Neuronal stem cell (in vitro differentiated cells): Measurements from ENCODE around the gene KCNK4.

Experiments used
- DNase-seq: peaks from one replicate; pipeline ENCODE4 v3.0.0-alpha.2; 2013; ENCODE audit warnings: low spot score
- H2AFZ ChIP-seq: one replicate; pipeline ENCODE4 v1.6.1; 2013; ENCODE audit warnings: mild to moderate bottlenecking, low read length, inconsistent platforms
- H2AK5ac ChIP-seq: 2 replicates; pipeline ENCODE4 v1.6.1; 2013; ENCODE audit warnings: low read depth, mild to moderate bottlenecking, inconsistent platforms, low read length, moderate library complexity, mixed read lengths
- H2BK120ac ChIP-seq: 2 replicates; pipeline ENCODE4 v1.6.1; 2013; ENCODE audit warnings: low read depth, mild to moderate bottlenecking, inconsistent platforms, low read length, moderate library complexity, mixed read lengths
- H2BK12ac ChIP-seq: one replicate; pipeline ENCODE4 v1.6.1; 2013; ENCODE audit warnings: low read length, inconsistent platforms
- H2BK15ac ChIP-seq: 2 replicates; pipeline ENCODE4 v1.6.1; 2013; ENCODE audit warnings: mild to moderate bottlenecking, low read length, inconsistent platforms, mixed read lengths
- H2BK5ac ChIP-seq: one replicate; pipeline ENCODE4 v1.6.1; 2013; ENCODE audit warnings: inconsistent platforms, mild to moderate bottlenecking, low read length, moderate library complexity
- H3K14ac ChIP-seq: one replicate; pipeline ENCODE4 v1.6.1; 2013; ENCODE audit warnings: low read length, inconsistent platforms
- H3K18ac ChIP-seq: 2 replicates; pipeline ENCODE4 v1.6.1; 2013; ENCODE audit warnings: low read length, inconsistent platforms
- H3K23ac ChIP-seq: 2 replicates; pipeline ENCODE4 v1.6.1; 2013; ENCODE audit warnings: low read depth, mild to moderate bottlenecking, mixed read lengths, low read length, inconsistent platforms; ENCODE audit not compliant: poor library complexity
- H3K27ac ChIP-seq: replicated peaks from 3 replicates; pipeline ENCODE4 v1.5.1; 2013; ENCODE audit warnings: low read length, inconsistent platforms
- H3K27me3 ChIP-seq, 3 experiments: 2 replicates each; pipeline ENCODE4 v1.6.1; 2013; ENCODE audit warnings: low read length in 3 of 3, mild to moderate bottlenecking in 2 of 3, inconsistent platforms in 1 of 3, low read depth in 1 of 3, mixed read lengths in 1 of 3, moderate library complexity in 1 of 3; ENCODE audit not compliant: control insufficient read depth in 3 of 3, insufficient read depth in 3 of 3
- H3K36me3 ChIP-seq, 2 donors: replicated peaks in 1 of 2; 2 replicates each; pipeline ENCODE4 v1.6.1; 2013; ENCODE audit warnings: low read length in 2 of 2; ENCODE audit not compliant: control insufficient read depth in 2 of 2, insufficient read depth in 2 of 2
- H3K4ac ChIP-seq: 2 replicates; pipeline ENCODE4 v1.6.1; 2013; ENCODE audit warnings: inconsistent platforms, mild to moderate bottlenecking, low read length, moderate library complexity
- H3K4me1 ChIP-seq, 2 donors: 1 replicate in 1 of 2; 2 replicates in 1 of 2; pipeline ENCODE4 v1.6.1; 2013; ENCODE audit warnings: low read length in 2 of 2, low read depth in 1 of 2; ENCODE audit not compliant: control insufficient read depth in 2 of 2, insufficient read depth in 1 of 2
- H3K4me2 ChIP-seq: one replicate; pipeline ENCODE4 v1.6.1; 2013; ENCODE audit warnings: mild to moderate bottlenecking, low read length, inconsistent platforms; ENCODE audit not compliant: insufficient read depth, poor library complexity, severe bottlenecking
- H3K4me3 ChIP-seq, 2 donors: 2 replicates each; pipeline ENCODE4 v1.5.1; 2013; ENCODE audit warnings: low read length in 2 of 2, mild to moderate bottlenecking in 2 of 2, inconsistent platforms in 1 of 2, moderate library complexity in 1 of 2
- H3K79me1 ChIP-seq: one replicate; pipeline ENCODE4 v1.6.1; 2013; ENCODE audit warnings: low read depth, mild to moderate bottlenecking, inconsistent platforms, low read length, moderate library complexity
- H3K9ac ChIP-seq: one replicate; pipeline ENCODE4 v1.6.1; 2013; ENCODE audit warnings: mild to moderate bottlenecking, low read depth, low read length, inconsistent platforms; ENCODE audit not compliant: poor library complexity
- H3K9me3 ChIP-seq, 2 donors: replicated peaks in 1 of 2; 2 replicates each; pipeline versions ENCODE3 to v1.6.1; 2013; ENCODE audit warnings: low read length in 2 of 2, mild to moderate bottlenecking in 2 of 2, inconsistent platforms in 1 of 2, low read depth in 1 of 2, mixed read lengths in 1 of 2, moderate library complexity in 1 of 2; ENCODE audit not compliant: control insufficient read depth in 2 of 2, insufficient read depth in 1 of 2
- H4K8ac ChIP-seq: one replicate; pipeline ENCODE4 v1.6.1; 2013; ENCODE audit warnings: low read depth, mild to moderate bottlenecking, inconsistent platforms, low read length, moderate library complexity
- H4K91ac ChIP-seq: one replicate; pipeline ENCODE4 v1.6.1; 2013; ENCODE audit warnings: low read length, low read depth, mild to moderate bottlenecking, inconsistent platforms; ENCODE audit not compliant: poor library complexity
- WGBS, 2 donors: extraction: QIAGEN DNeasy Blood & Tissue Kit; methylation state at CpG; one replicate each; pipeline ENCODE4 v1.1.7; 2013; ENCODE audit warnings: missing lambda C conversion rate in 2 of 2, mixed read lengths in 1 of 2; ENCODE audit not compliant: insufficient read length in 2 of 2, insufficient replicate concordance in 1 of 2; ENCODE audit errors: extremely low coverage in 2 of 2; 5-methylcytosine and 5-hydroxymethylcytosine counted together

Gene KCNK4

DNA sequence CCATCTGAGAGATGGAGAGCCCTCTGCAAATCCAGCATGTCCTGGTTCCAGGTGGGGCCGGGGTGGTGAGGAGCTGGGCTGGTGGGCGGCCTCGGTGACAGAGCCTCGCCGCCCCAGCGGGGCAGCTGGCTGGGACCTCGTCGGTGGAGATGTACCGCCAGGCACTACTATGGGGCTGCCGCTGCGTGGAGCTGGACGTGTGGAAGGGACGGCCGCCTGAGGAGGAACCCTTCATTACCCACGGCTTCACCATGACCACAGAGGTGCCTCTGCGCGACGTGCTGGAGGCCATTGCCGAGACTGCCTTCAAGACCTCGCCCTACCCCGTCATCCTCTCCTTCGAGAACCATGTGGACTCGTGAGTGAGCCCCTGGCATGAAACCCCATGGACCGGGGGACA is 32.7 kb upstream of the KCNK4 start:
- Histone ChIP-seq H2AK5ac (no peak overlapping the region), H3K4ac (no peak overlapping the region), H3K4me3 (peak overlapping the region in 1 of 2 donors; percentile 9), H3K4me1 (peaks cover 0 to 1% of the 10 kb centered on the region in 2 donors), H3K9me3 (no peaks in the 10 kb centered on the region), H3K14ac (no peak overlapping the region), H3K23ac (no peak overlapping the region), H2BK15ac (no peak overlapping the region), H3K27ac (no peak overlapping the region), H2BK5ac (no peak overlapping the region), H2BK12ac (no peak overlapping the region), H2AFZ (no peak overlapping the region), H2BK120ac (no peak overlapping the region), H3K79me1 (peaks cover 3% of the 10 kb centered on the region), H3K9ac (no peak overlapping the region), H3K27me3 (no peaks in the 10 kb centered on the region), H3K18ac (no peak overlapping the region), H3K4me2 (no peak overlapping the region), H4K91ac (no peak overlapping the region), H3K36me3 (peaks cover 42 to 83% of the 10 kb centered on the region in 2 donors), H4K8ac (no peak overlapping the region)
- WGBS, 2 donors, result no CpG with 5 or more reads among the region's 24 CpGs
- DNase-seq, result no peak

DNA sequence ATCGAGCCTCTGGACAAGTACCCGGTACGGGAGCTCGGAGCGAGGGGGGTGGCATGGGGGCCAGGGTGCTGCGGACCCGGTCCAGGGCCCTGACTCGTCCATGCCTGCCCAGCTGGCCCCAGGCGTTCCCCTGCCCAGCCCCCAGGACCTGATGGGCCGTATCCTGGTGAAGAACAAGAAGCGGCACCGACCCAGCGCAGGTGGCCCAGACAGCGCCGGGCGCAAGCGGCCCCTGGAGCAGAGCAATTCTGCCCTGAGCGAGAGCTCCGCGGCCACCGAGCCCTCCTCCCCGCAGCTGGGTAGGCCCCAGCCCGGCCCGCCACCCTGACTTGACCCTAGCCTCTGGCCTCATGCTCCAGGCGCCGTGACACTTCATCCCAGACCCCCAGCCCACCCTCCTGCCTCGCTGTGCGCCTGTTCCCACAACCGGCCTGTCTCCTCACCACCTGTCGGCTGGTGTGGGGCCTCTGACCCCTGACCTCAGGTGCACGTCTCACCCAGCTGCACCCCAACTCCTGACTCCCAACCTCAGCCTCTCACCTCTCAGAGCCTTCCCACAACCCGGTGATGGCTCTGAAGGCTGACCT is 32.1 kb upstream of the KCNK4 start:
- Histone ChIP-seq H3K4me1 (peaks cover 0 to 4% of the 10 kb centered on the region in 2 donors), H2BK12ac (no peak overlapping the region), H3K4me3 (peak overlapping the region in 1 of 2 donors; percentile 43), H2BK5ac (no peak overlapping the region), H2AFZ (no peak overlapping the region), H2AK5ac (no peak overlapping the region), H3K9me3 (no peaks in the 10 kb centered on the region), H4K8ac (no peak overlapping the region), H3K14ac (no peak overlapping the region), H3K18ac (no peak overlapping the region), H4K91ac (no peak overlapping the region), H3K27ac (no peak overlapping the region), H3K4me2 (no peak overlapping the region), H3K79me1 (peaks cover 3% of the 10 kb centered on the region), H3K36me3 (peaks cover 43 to 87% of the 10 kb centered on the region in 2 donors), H3K9ac (peak overlapping the region; percentile 70), H3K23ac (no peak overlapping the region), H2BK15ac (no peak overlapping the region), H3K4ac (no peak overlapping the region), H3K27me3 (no peaks in the 10 kb centered on the region), H2BK120ac (peak overlapping the region; percentile 31)
- DNase-seq, result no peak
- WGBS, 2 donors, result no CpG with 5 or more reads among the region's 32 CpGs

DNA sequence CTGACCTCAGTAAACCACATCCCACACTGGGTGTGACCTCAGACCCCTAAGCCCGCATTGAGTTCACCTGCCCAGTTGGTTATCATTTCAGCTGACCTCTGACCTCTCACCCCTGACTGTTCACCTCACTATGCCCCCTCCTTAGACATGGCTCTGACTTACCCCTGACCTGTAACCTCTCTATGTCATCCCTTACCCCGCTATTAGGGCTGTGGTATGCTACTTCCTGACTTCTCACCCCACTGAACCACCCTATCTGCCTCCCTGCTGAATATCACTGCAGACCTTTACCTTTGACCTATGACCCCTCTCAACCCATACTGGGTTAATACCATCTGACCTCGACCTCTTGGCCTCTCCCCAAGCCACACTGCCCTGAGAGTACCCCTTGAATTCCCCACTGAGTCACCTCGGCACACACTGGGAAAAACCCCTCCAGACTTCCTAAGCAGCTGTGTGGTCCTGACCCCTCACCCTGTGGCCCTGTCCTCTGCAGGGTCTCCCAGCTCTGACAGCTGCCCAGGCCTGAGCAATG is 31.5 kb upstream of the KCNK4 start:
- no peak overlapping the region for H2AK5ac ChIP-seq
- peaks cover 3% of the 10 kb centered on the region for H3K79me1 ChIP-seq
- no CpG with 5 or more reads among the region's 4 CpGs for WGBS, 2 donors
- H3K14ac ChIP-seq, result no peak overlapping the region
- H3K9me3 ChIP-seq, result no peaks in the 10 kb centered on the region
- H3K9ac ChIP-seq, result no peak overlapping the region
- H2BK5ac ChIP-seq, result no peak overlapping the region
- DNase-seq, result no peak
- H4K91ac ChIP-seq, result no peak overlapping the region
- peaks cover 0 to 4% of the 10 kb centered on the region in 2 donors for H3K4me1 ChIP-seq
- no peak overlapping the region for H3K4ac ChIP-seq
- no peak overlapping the region for H2AFZ ChIP-seq
- no peak overlapping the region for H2BK15ac ChIP-seq
- H3K36me3 ChIP-seq, result peaks cover 42 to 87% of the 10 kb centered on the region in 2 donors
- no peak overlapping the region for H3K18ac ChIP-seq
- H3K27ac ChIP-seq, result no peak overlapping the region
- no peak overlapping the region for H3K4me2 ChIP-seq
- peak overlapping the region in 1 of 2 donors; percentile 43 for H3K4me3 ChIP-seq
- no peaks in the 10 kb centered on the region for H3K27me3 ChIP-seq
- peak overlapping the region; percentile 31 for H2BK120ac ChIP-seq
- H4K8ac ChIP-seq, result no peak overlapping the region
- H2BK12ac ChIP-seq, result no peak overlapping the region
- no peak overlapping the region for H3K23ac ChIP-seq

DNA sequence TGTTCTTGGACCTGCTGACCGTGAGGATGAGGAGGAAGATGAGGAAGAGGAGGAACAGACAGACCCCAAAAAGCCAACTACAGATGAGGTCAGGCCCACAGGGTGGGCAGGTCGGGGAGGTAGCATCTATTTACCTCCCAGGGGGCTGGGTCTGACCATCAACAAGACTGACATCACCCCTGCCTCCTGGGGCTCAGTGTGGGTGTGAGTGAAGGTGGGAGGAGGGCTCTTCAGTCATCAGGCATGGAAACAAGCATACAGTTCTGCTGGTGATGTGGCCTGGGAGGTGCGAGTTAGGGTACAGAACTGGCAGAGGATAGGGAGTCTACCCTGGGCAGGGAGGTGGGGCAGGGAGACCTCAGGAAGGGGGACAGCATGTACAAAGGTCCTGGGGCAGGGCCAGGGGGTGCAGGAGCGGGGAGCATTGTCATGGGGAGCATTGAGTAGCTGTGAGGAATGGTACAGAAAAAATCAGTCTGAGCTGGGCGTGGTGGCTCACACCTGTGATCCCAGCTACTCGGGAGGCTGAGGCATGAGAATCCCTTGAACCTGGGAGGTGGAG is 30.9 kb upstream of the KCNK4 start:
- Histone ChIP-seq H3K9ac (no peak overlapping the region), H2BK120ac (no peak overlapping the region), H3K27ac (no peak overlapping the region), H3K23ac (no peak overlapping the region), H3K4me2 (no peak overlapping the region), H3K18ac (no peak overlapping the region), H3K4me3 (no peak overlapping the region), H3K79me1 (peaks cover 3% of the 10 kb centered on the region), H4K91ac (no peak overlapping the region), H2AK5ac (no peak overlapping the region), H3K4me1 (peaks cover 0 to 4% of the 10 kb centered on the region in 2 donors), H4K8ac (no peak overlapping the region), H2BK5ac (no peak overlapping the region), H3K36me3 (peaks cover 42 to 83% of the 10 kb centered on the region in 2 donors), H3K4ac (no peak overlapping the region), H3K14ac (no peak overlapping the region), H3K9me3 (no peaks in the 10 kb centered on the region), H2BK15ac (no peak overlapping the region), H3K27me3 (no peaks in the 10 kb centered on the region), H2BK12ac (no peak overlapping the region), H2AFZ (no peak overlapping the region)
- no CpG with 5 or more reads among the region's 6 CpGs for WGBS, 2 donors
- DNase-seq, result no peak
